ENCODE measurements around the gene PUM2.
"Not testable (repeated sequence)": the region's sequence is repeated elsewhere in the genome, so short reads cannot be mapped to it uniquely, and the experiment has no call there.

The PUM2 gene

GRCh38 chr2:20368706-20369105 lies 18.1 kb upstream of the PUM2 start:
- no peak for DNase-seq (ENCODE audit: low read depth)

DNA sequence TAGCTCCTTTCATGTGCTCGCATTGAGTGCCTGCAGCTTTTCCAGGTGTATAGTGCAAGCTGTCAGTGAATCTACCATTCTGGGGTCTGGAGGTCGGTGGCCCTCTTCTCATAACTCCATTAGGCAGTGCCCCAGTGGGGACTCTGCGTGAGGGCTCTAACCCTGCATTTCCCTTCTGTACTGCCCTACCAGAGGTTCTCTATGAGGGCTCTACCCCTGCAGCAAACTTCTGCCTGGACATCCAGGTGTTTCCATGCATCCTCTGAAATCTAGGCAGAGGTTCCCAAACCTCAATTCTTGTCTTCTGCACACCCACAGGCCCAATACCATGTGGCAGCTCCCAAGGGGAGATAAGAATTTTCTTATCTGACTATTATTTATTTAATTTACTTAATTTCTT lies 17.3 kb upstream of the PUM2 start:
- DNase-seq (ENCODE audit: low read depth) = not testable (repeated sequence)

GRCh38 chr2:20366672-20367116 lies 16.1 kb upstream of the PUM2 start:
- no peak for DNase-seq (ENCODE audit: low read depth)

DNA sequence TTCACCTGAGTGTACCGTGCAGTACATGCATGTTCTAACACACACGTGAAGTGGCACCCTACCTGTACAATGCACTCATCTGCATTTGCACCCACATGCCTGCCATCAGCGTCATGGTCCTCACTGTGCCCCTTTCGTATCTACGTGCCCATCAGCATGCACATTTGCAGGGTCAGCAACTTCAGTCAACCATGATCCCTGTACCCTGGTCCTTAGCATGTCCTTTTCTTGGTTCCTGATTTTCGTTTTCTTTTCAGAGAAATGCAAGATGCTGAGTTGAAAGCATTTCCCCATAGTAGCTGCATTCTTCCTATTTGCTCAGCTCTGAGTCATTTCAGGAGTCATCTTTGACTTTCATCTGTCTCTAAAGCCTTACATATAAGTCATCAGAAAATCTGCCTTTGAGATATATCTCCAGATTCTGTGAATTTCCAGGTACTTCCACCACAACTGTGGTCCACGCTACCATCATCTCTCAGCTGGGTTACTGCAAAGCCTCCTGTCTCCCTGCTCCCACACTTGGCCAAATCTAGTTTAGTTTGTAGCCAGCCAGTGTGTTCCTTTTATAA lies 14.7 kb upstream of the PUM2 start:
- DNase-seq (ENCODE audit: low read depth) = no peak

DNA sequence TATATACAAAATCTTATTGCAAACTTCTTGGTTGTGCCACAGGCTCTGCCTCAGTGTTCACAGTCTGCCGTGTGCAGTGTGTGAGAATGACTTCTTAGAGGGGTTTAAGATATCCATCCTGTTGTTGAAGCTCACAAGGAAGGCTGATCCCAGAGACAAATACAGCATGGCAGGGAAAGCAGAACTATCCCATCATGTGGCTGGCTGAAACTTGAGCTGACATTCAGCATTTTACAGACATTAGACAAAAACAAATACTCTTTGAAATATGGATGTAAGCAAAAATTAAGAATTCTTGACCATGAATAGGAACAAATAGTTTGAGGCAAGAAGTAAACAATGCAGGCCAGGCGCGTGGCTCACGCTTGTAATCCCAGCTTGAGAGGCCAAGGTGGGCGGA lies 12.9 kb upstream of the PUM2 start:
- no peak for DNase-seq (ENCODE audit: low read depth)

DNA sequence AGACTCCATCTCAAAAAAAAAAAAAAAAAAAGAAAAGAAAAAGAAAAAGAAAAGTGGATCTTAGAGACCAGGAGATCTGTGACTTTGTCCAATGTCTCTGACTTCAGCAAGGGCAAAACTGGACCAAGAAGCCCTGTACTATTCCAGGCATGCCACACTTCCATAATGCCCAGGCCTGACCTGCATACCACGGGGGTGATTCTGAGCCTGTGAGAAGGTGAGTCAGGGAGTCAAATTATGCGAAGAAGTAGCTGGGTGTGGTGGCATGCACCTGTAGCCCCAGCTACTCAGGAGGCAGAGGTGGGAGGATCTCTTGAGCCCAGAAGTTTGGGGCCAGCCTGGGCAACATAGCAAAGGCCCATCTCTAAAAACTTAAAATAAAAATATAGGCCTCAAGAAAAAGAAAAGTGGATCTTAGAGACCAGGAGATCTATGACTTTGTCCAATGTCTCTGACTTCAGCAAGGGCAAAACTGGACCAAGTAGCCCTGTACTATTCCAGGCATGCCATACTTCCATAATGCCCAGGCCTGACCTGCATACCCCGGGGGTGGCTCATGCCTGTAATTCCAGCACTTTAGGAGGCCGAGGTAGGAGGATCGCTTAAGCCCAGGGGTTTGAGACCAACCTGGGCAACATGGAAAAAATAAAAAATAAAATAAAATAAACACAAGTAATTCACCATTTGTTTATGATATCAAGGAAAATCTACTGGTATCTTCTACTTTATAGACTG lies 12.2 kb upstream of the PUM2 start:
- no peak for DNase-seq (ENCODE audit: low read depth)

DNA sequence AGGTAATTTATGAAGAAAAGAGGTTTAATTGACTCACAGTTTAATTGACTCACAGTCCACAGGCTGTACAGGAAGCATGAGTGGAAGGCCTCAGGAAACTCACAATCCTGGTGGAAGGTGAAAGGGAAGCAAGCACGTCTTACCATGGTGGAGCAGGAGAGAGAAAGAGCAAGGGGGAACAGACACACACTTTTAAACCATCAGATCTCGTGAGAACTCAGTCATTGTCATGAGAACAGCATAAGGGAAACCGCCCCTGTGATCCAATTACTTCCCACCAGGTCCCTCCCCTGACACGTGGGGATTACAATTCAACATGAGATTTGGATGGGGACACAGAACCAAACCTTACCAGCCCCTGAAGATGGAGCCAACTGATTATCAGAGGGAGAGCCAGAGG lies 11.2 kb upstream of the PUM2 start:
- no peak for DNase-seq (ENCODE audit: low read depth)

DNA sequence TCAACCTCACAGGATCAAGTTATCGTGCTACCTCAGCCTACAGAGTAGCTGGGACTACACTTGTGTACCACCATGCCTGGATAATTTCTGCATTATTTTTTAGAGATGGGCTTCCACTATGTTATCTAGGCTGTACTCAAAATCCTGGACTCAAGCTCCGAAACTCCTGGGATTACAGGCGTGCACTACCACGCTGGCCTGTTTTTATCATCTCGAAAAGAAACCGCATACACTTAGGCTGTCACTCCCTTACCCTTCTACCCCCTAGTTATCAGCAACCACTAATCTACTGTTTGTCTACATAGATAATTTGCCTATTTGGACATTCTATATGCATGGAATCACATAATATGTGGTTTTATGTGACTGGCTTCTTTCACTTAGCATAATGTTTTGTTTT lies 8.5 kb upstream of the PUM2 start:
- DNase-seq (ENCODE audit: low read depth) = no peak

DNA sequence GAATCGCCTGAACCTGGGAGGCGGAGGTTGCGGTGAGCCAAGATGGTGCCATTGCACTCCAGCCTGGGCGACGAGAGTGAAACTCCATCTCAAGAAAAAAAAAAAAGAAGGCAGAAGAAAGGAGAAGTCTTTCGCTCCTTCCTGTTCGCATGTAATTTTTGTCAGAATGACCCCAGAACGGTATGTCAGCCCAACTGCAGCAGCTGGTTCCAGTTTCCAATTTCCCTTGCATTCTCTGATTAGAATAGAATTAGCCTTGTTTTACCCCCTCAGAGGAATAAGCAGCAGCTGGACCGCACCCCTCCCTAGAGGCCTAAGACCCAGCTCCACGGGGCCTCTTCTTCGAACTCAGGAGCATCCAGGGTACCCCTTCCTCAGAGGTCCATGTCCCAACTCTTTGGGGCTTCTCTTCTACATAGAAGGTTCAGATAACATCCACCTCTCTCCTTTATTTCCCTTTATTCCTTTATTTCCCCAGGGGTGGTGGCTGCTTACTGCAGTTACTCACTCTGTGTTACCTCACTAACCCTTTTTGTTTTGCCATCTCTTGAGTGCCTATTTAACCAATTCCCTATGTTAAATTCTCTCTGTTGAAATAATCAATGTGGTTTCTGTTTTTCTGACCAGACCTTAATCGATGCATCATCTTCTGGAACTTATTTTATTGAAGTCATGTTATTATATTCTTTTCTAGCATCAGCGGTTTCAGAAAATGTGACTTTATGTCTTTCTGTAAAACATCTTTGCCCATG lies 7.2 kb upstream of the PUM2 start:
- DNase-seq (ENCODE audit: low read depth) = no peak

GRCh38 chr2:20356042-20356441 lies 5.4 kb upstream of the PUM2 start:
- no peak for DNase-seq (ENCODE audit: low read depth)

DNA sequence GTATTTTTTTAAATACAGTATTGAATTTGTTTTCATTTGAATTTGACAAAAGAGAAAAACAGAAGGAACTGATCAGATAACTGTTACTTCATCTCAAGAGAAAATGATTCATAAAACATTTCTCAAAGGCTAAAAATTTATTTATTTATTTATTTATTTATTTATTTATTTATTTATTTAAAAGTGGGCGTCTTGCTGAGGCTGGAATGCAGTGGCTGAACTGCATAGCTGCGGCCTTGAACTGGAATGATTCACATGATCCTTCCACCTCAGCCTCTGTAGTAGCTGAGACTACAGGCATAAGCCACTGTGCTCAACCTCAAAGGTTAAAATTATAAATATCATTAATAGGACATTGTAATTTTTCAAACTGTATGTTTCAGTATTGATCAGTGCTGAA lies 4.5 kb upstream of the PUM2 start:
- DNase-seq (ENCODE audit: low read depth) = no peak

DNA sequence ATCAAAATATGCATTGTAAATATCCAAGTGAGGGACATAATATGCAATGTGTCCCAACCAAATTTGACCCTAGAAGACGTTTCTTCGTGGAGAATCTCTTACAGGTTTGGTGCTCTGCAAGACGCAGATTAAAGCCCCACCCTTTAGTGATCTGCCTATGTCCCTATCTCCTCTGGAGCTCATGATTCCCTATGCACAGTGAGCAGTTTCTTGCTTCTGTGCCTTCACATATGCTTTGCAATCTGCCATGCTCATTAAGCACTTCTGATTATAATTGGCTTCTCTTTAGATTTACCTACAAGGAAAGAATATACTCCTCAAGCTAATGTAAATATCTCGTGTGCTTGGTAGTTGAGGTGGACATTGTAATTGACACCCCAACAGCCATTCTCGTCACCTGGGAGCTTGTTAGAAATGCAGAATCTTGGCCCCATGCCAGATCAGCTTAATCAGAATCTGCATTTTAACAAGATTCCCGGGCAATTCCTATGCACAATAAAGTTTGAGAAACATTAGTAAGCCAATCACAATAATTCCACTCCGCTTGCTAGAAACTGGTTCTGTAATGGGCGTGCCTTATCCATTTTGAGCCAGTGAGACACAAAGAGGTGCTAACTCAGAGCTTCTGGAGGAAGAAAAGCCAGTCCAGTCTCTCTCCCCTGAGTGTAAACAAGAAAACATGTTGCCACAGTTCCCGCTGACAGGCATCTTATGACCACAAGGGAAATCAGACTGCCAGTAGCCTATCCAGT lies 2.8 kb upstream of the PUM2 start:
- DNase-seq (ENCODE audit: low read depth) = no peak

GRCh38 chr2:20352581-20353216 lies 2.1 kb upstream of the PUM2 start:
- no peak for DNase-seq (ENCODE audit: low read depth)

DNA sequence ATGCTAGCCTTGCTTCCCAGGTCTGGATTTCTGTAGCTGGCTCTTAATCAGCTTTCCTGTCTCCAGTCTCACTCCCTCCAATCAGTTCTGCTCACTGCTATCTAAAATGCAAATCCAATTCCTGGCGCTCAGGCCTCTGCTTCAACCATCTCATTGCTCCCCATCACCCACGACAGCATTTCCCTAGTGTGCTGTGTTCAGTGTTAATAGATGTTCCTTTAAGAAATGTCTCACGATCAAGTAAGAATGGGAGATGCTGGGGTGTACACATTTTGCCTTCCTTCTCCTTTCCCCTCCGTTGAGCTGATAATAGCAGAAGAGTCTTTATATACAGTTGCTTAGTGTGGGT lies 1.6 kb upstream of the PUM2 start:
- no peak for DNase-seq (ENCODE audit: low read depth)

- DNase-seq (ENCODE audit: low read depth) = no peak
These were observed 1.0 kb upstream of the PUM2 start for GRCh38 chr2:20351555-20352229.

DNA sequence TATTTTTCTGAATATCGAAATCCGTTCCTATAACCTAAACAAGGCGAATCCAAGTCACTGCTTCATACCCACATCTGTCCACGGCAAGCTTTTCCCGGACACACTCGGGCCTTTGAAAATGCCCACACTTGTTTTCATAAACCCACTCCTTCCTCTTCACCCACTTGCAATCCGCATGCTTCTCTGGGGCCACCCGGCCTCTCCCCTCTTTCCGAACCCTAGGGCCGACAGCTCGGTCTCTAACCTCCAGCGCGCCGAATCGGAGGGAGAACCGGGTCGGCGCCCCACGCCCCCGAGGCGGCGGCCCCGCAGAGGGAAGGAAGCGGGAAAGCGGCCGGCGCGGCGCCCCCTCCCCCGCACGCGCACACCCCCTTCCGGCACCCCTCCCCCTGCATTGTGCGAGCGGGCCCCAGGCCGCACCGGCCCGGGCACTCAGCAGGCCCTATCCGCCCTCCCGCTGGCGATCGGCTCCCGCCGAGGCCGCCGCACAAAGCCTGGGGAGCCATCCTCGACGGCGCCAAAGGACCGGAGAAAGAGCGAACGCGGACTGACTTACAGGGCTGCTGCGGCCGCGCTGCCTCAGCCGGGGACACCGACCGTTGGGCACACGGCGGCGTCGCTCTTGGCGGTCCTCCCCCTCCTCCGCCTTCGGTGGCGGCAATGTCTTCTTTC lies 467 bp downstream of the PUM2 start:
- peak; percentile 39 for DNase-seq (ENCODE audit: low read depth)

GRCh38 chr2:20349513-20349921 lies 1.1 kb downstream of the PUM2 start:
- no peak for DNase-seq (ENCODE audit: low read depth)

GRCh38 chr2:20348542-20348941 lies 2.1 kb downstream of the PUM2 start:
- no peak for DNase-seq (ENCODE audit: low read depth)

DNA sequence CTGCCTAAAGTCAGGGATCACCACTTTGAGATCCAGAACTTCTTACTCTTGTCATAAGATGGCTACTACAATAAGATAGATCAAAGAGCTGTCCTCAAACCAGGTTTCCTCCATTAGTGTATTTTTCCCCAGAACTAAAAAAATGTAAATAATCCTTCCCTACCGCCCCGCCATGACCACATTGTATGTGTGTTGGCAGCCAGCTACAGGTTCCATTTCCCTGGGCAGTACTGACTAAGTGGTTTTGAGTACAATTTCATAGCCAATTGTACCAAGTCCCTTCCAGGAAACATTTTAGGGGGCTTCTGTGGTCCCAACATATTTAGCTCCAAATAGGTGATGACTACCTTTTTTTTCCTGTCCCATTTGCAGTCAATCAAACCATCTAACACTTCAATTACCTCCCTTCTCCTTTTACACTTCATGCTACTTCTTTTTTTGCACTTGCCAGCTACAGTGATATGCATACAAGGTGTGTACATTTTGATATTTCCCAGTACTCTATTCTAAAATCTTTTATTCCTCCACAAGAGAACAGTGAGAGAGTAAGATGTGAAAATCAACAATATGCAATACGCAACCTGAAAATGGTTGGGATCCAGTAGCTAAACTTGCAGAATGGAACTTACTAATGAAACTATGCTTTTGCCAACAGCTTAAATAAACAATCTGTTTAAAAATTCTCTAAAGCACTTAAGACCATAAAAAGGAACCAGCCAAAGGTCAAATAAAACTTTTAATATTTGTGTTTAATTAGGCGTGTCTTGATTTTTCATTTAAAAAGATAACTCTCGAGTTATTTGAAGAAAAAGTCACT lies 3.9 kb downstream of the PUM2 start:
- no peak for DNase-seq (ENCODE audit: low read depth)

- no peak for DNase-seq (ENCODE audit: low read depth)
These were observed 7.5 kb downstream of the PUM2 start for GRCh38 chr2:20343128-20343527.
